Rectal smooth muscle tissue (tissue), 1 donor: ENCODE measurements around the gene SEC14L1.
A peak's percentile ranks its signal among the peaks of the same experiment; 100 is the strongest.

Experiments
- H3K27ac ChIP-seq: one replicate; pipeline ENCODE4 v1.7.0; 2013; ENCODE audit warnings: low read depth, low read length, inconsistent platforms
- H3K27me3 ChIP-seq: one replicate; pipeline ENCODE4 v1.7.0; 2013; ENCODE audit warnings: low read length; ENCODE audit not compliant: control insufficient read depth, insufficient read depth
- H3K36me3 ChIP-seq: one replicate; pipeline ENCODE4 v1.7.0; 2013; ENCODE audit warnings: low read length; ENCODE audit not compliant: control insufficient read depth, insufficient read depth
- H3K4me1 ChIP-seq: one replicate; pipeline ENCODE4 v1.7.0; 2013; ENCODE audit warnings: low read length; ENCODE audit not compliant: control insufficient read depth, insufficient read depth
- H3K4me3 ChIP-seq: one replicate; pipeline ENCODE4 v1.7.0; 2013; ENCODE audit warnings: low read length
- H3K9ac ChIP-seq: one replicate; pipeline ENCODE4 v1.7.0; 2013; ENCODE audit warnings: low read length

The SEC14L1 gene

DNA sequence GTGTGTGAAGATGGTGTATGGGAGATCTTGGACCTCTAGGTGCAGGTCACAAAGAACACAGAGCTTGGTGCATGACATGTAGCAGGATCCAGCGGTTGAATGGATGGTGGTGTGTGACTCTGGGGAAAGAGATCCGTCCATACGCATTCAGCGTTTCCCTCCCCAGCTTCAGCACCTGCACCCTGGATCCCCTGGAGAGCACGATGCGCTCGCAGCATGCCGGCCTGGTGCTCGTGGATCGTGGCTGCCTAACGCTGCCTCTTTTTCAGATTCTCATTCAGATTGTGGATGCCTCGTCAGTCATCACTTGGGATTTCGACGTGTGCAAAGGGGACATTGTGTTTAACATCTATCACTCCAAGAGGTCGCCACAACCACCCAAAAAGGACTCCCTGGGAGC, 70.9 kb downstream of the SEC14L1 start:
- peaks cover 57% of the 10 kb centered on the region for H3K36me3 ChIP-seq
- no peaks in the 10 kb centered on the region for H3K27me3 ChIP-seq
- H3K4me1 ChIP-seq: peaks cover 7% of the 10 kb centered on the region
- H3K27ac ChIP-seq: no peak overlapping the region
- H3K4me3 ChIP-seq: no peak overlapping the region
- no peak overlapping the region for H3K9ac ChIP-seq

DNA sequence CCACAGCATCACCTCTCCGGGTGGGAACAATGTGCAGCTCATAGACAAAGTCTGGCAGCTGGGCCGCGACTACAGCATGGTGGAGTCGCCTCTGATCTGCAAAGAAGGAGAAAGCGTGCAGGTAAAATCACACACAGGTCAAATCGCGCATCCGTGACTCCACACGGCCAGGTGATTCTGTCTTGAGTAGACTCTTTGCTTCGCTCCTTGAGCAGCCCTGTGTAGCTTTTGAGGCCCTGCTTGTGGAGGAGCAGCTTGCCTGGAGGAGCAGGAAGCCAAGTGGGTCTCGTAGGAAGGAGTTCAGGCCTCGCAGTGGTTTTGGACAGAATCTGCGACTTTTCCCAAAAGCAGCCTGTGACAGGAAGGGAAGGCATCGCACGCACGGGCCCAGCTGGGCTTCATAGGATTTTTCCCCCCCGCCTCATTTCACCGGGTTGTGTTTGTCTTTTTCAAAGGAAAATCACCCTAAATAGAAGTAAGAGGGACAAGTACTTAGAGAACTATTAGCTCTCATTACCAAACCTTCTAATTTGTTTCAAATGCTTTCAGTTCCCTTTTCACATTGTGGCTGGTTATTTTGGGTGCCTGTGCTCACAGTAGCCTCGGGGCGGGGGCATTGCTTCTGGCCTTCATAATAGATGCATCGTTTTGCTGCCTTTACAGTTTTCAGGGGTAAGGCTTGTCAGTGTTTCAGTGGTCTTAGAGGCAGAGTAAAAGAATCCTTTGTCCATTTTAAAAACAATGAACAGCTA, 71.5 kb downstream of the SEC14L1 start:
- H3K9ac ChIP-seq: no peak overlapping the region
- peaks cover 60% of the 10 kb centered on the region for H3K36me3 ChIP-seq
- H3K4me1 ChIP-seq: peaks cover 7% of the 10 kb centered on the region

DNA sequence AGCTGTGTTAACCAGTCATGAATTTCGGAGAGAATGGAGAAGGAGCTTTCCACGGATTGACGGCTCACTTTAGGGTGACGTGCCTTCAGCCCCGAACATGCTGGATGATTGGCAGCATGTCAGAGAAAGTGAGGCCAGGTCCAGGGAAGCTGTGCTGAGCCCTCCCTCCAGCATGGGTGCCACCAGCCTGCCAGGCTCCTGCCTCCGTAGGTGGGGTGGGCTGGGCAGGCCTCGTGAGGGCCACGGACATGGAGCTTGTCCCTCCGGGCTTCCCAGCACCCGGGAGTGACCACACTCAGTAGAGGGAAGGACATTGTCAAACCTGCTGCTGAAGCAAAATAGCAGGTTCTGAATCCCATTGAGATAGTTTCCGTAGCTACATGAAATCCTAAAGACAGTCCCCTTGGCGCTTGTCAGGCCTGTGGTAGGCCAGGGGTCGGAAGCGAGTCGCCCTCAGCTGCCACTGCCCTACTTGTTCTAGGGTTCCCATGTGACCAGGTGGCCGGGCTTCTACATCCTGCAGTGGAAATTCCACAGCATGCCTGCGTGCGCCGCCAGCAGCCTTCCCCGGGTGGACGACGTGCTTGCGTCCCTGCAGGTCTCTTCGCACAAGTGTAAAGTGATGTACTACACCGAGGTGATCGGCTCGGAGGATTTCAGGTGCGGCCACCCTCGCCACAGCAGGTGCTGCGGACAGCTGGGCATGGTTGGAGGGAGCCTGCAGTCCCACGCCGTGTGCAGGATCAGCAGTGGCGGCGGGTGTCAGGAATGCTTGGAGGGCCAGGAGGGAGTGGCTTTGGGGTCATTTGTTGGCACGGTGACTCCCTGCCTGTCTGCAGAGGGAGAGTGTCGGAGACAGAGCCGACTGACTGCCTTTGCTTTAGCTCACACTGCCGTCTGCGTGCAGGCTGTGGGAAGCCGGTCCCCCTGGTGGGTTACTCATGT, 72.3 kb downstream of the SEC14L1 start:
- H3K4me3 ChIP-seq: no peak overlapping the region
- H3K9ac ChIP-seq: no peak overlapping the region
- no peak overlapping the region for H3K27ac ChIP-seq

More for the DNA sequence above, 71.5 kb downstream of the SEC14L1 start:
- no peak overlapping the region for H3K27ac ChIP-seq
- no peaks in the 10 kb centered on the region for H3K27me3 ChIP-seq
- peak overlapping the region; percentile 24 for H3K4me3 ChIP-seq

GRCh38 chr17:77213778-77214132, 73.0 kb downstream of the SEC14L1 start:
- Histone ChIP-seq H3K4me3 (no peak overlapping the region), H3K4me1 (no peaks in the 10 kb centered on the region), H3K9ac (no peak overlapping the region), H3K36me3 (peaks cover 58% of the 10 kb centered on the region), H3K27ac (no peak overlapping the region), H3K27me3 (no peaks in the 10 kb centered on the region)

More for the DNA sequence above, 72.3 kb downstream of the SEC14L1 start:
- Histone ChIP-seq H3K27me3 (no peaks in the 10 kb centered on the region), H3K4me1 (peaks cover 5% of the 10 kb centered on the region), H3K36me3 (peaks cover 64% of the 10 kb centered on the region)

DNA sequence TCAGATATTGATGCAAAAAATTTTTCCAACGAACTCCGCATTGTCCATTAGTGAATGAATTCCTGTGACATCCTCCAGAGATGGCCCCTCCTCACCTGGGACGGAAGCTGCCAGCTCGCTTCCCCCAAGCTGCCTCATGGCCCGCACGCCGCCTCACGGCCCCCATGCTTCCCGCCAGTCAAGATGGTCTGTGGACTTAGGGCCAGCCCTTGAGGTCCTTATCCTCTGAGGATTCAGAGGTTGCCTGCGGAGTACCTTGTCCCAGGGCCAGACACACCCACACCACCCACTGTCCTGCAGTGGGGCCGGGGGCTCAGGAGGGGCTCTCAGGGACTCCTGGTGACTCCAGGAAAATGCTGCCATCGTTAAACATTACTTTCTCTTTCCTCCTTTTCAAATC, 73.6 kb downstream of the SEC14L1 start:
- H3K27ac ChIP-seq: no peak overlapping the region
- H3K4me1 ChIP-seq: no peaks in the 10 kb centered on the region
- peaks cover 54% of the 10 kb centered on the region for H3K36me3 ChIP-seq
- no peak overlapping the region for H3K9ac ChIP-seq
- no peak overlapping the region for H3K4me3 ChIP-seq
- no peaks in the 10 kb centered on the region for H3K27me3 ChIP-seq

- Histone ChIP-seq H3K4me1 (no peaks in the 10 kb centered on the region), H3K36me3 (peaks cover 54% of the 10 kb centered on the region)
Observed at GRCh38 chr17:77214743-77215142, 74.0 kb downstream of the SEC14L1 start.

DNA sequence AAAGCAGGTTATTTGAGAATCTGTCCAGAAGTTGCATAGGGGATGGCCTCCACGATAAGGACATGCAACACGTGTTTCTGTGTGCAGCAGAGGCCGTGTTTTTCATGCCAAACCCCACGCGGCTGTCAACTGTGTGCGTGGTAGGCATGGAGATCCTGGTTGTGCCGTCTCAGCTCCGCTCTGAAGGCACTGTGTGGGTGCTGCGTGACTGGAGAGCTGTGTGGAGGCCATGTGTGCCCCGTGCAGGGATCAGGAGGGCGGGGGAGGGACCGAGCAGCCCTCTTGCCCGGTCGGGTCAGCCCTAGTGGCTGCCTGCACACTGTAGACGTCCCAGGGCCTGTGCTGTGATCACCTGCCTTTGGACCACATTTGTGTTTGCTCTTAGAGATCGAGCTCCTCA, 74.5 kb downstream of the SEC14L1 start:
- H3K27ac ChIP-seq: no peak overlapping the region

More at GRCh38 chr17:77214743-77215142, 74.0 kb downstream of the SEC14L1 start:
- H3K27me3 ChIP-seq: no peaks in the 10 kb centered on the region
- no peak overlapping the region for H3K4me3 ChIP-seq
- no peak overlapping the region for H3K9ac ChIP-seq
- no peak overlapping the region for H3K27ac ChIP-seq

GRCh38 chr17:77216486-77216885, 75.7 kb downstream of the SEC14L1 start:
- Histone ChIP-seq H3K4me3 (no peak overlapping the region), H3K4me1 (no peaks in the 10 kb centered on the region), H3K27ac (no peak overlapping the region), H3K27me3 (no peaks in the 10 kb centered on the region), H3K9ac (no peak overlapping the region), H3K36me3 (peaks cover 44% of the 10 kb centered on the region)

More for the DNA sequence above, 74.5 kb downstream of the SEC14L1 start:
- H3K36me3 ChIP-seq: peaks cover 52% of the 10 kb centered on the region
- no peaks in the 10 kb centered on the region for H3K4me1 ChIP-seq
- no peaks in the 10 kb centered on the region for H3K27me3 ChIP-seq
- H3K4me3 ChIP-seq: no peak overlapping the region
- H3K9ac ChIP-seq: no peak overlapping the region

GRCh38 chr17:77217123-77217522, 76.4 kb downstream of the SEC14L1 start:
- H3K27me3 ChIP-seq: no peaks in the 10 kb centered on the region
- H3K9ac ChIP-seq: no peak overlapping the region
- no peaks in the 10 kb centered on the region for H3K4me1 ChIP-seq
- H3K27ac ChIP-seq: no peak overlapping the region
- no peak overlapping the region for H3K4me3 ChIP-seq
- H3K36me3 ChIP-seq: peaks cover 38% of the 10 kb centered on the region

DNA sequence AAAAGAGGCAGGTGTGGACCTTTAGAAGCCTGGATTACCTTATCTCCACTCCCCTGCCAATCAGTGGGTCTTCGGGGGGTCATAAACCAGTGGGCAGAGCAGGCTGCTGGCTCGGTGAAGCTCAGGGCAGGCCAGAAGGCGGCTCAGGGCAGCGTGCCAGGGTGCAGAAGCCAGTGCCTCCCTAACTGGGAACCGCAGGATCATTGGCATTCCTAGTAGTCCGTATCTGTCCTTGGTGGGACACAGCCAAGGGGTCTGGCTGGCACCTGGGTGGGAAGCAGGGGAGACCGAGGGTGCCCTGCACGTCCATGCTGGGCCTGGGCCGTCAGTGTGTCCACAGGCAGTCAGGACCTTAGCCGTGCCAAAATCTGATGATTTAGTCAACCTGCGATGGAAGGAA, 76.8 kb downstream of the SEC14L1 start:
- no peak overlapping the region for H3K27ac ChIP-seq
- no peak overlapping the region for H3K9ac ChIP-seq
- no peaks in the 10 kb centered on the region for H3K27me3 ChIP-seq
- H3K36me3 ChIP-seq: peaks cover 33% of the 10 kb centered on the region
- H3K4me3 ChIP-seq: no peak overlapping the region
- H3K4me1 ChIP-seq: no peaks in the 10 kb centered on the region

GRCh38 chr17:77218902-77219301, 78.1 kb downstream of the SEC14L1 start:
- Histone ChIP-seq H3K4me3 (no peak overlapping the region), H3K36me3 (peaks cover 21% of the 10 kb centered on the region), H3K27me3 (no peaks in the 10 kb centered on the region), H3K27ac (no peak overlapping the region), H3K4me1 (no peaks in the 10 kb centered on the region), H3K9ac (no peak overlapping the region)

- Histone ChIP-seq H3K27me3 (no peaks in the 10 kb centered on the region), H3K4me1 (no peaks in the 10 kb centered on the region), H3K27ac (no peak overlapping the region), H3K9ac (no peak overlapping the region), H3K36me3 (peaks cover 3% of the 10 kb centered on the region), H3K4me3 (no peak overlapping the region)
Observed at GRCh38 chr17:77222356-77222755, 81.6 kb downstream of the SEC14L1 start.
